AG04450 (cell line): Measurements from ENCODE around the gene ADIPOQ. TPM values are rescaled to one million over a fixed set of nuclear protein-coding genes. Genes with fewer than 3 reads are reported as not detected.
"Not testable (repeated sequence)": the region's sequence is repeated elsewhere in the genome, so short reads cannot be mapped to it uniquely, and the experiment has no call there.

ENCODE experiments used
- CTCF ChIA-PET: fragments of 300-600, 350-600 bp; formaldehyde crosslinking; extraction: SDS; loops from one replicate; lab custom pipeline; 2022; ENCODE audit warnings: antibody characterized with exemption, inconsistent platforms; lab: Charles Lee
- POLR2A ChIA-PET: fragments of 350-600 bp; formaldehyde crosslinking; extraction: SDS; loops from one replicate; lab custom pipeline; 2021; ENCODE audit warnings: antibody characterized with exemption, inconsistent platforms; lab: Yijun Ruan, JAX
- DNase-seq: peaks from one replicate; pipeline ENCODE4 v3.0.0-alpha.2; 2011; ENCODE audit warnings: low read depth, low spot score
- H3K27ac ChIP-seq: one replicate; pipeline ENCODE4 v1.5.1; 2012; ENCODE audit warnings: low read depth, low read length, control low read depth
- H3K27me3 ChIP-seq: one replicate; pipeline ENCODE4 v1.6.0; 2012; ENCODE audit warnings: low read length; ENCODE audit not compliant: control insufficient read depth, insufficient read depth
- H3K4me3 ChIP-seq: 2 replicates; pipeline ENCODE4 v1.5.1; 2011; ENCODE audit warnings: mild to moderate bottlenecking, low read depth, low read length, control low read depth
- H3K9me3 ChIP-seq: 2 replicates; pipeline ENCODE4 v1.5.1; 2012; ENCODE audit warnings: low read length; ENCODE audit not compliant: control insufficient read depth, insufficient read depth
- polyA plus RNA-seq: library from polyadenylated mRNA; depleted of rRNA; stranded (reverse); fragments of >200 nt; gene quantifications from 2 replicates; pipeline ENCODE4 v1.2.3, GENCODE V29; 2011
- TF ChIP-seq, protein P1 (sequence below): IDR thresholded peaks from 2 replicates; pipeline ENCODE4 v1.5.1; 2011; ENCODE audit warnings: low read depth, low read length, control low read depth, inconsistent platforms

The ADIPOQ gene
- polyA plus RNA-seq, 1 experiment = not detected

DNA sequence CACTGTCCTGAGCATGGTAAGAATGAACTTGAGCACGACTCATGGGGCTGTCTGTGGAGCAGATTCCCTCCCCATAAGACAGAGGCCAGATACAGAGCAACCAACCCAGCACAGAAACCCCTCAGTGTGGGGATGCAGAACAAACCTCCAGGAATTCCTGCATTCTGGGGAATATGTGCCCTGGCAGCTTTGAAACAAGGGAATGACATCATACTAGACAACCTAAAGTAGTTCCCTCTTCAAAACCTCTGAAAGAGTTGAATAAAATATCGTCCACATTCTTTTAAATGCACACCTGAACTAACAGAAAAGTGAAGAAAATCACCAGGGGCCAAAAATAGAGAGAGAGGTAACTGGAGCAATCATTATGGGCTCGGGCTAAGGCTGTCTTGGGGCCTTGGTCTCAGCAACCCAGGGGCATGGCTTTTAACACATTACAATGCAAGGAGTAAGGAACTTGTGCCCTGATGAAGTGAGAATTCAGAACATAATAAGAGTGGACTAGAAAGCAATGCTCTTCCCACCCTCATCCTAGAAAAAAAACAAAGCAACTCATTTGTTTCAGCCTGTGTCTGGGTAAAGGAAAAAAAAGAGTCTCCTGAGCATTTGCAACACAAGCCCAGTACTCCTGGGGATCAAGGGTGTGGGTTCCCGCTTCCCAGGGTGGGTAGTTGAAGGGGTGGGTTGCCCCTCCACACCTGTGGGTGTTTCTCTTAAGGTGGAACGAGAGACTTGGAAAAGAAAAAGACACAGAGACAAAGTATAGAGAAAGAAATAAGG lies 43.9 kb downstream of the ADIPOQ start:
- CTCF ChIA-PET = no interaction called here
- TF ChIP-seq, protein P1, sequence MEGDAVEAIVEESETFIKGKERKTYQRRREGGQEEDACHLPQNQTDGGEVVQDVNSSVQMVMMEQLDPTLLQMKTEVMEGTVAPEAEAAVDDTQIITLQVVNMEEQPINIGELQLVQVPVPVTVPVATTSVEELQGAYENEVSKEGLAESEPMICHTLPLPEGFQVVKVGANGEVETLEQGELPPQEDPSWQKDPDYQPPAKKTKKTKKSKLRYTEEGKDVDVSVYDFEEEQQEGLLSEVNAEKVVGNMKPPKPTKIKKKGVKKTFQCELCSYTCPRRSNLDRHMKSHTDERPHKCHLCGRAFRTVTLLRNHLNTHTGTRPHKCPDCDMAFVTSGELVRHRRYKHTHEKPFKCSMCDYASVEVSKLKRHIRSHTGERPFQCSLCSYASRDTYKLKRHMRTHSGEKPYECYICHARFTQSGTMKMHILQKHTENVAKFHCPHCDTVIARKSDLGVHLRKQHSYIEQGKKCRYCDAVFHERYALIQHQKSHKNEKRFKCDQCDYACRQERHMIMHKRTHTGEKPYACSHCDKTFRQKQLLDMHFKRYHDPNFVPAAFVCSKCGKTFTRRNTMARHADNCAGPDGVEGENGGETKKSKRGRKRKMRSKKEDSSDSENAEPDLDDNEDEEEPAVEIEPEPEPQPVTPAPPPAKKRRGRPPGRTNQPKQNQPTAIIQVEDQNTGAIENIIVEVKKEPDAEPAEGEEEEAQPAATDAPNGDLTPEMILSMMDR = no peak

DNA sequence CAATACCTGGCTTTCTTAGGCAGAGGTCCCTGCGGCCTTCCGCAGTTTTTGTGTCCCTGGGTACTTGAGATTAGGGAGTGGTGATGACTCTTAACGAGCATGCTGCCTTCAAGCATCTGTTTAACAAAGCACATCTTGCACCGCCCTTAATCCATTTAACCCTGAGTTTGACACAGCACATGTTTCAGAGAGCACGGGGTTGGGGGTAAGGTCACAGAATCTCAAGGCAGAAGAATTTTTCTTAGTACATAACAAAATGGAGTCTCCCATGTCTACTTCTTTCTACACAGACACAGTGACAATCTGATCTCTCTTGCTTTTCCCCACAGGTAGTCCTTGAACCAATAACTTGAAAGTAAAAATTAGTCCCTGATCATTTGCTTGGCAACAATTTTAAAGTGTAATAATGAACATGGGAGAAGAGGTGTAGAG lies 45.0 kb downstream of the ADIPOQ start:
- DNase-seq, H3K4me3 ChIP-seq, H3K9me3 ChIP-seq, POLR2A ChIA-PET, H3K27ac ChIP-seq, H3K27me3 ChIP-seq, CTCF ChIA-PET: not testable (repeated sequence)

More for the DNA sequence above, 43.9 kb downstream of the ADIPOQ start:
- no peak overlapping the region for H3K4me3 ChIP-seq
- H3K9me3 ChIP-seq = no peaks in the 10 kb centered on the region
- H3K27ac ChIP-seq = no peak overlapping the region
- POLR2A ChIA-PET = no interaction called here
- H3K27me3 ChIP-seq = peaks cover 5% of the 10 kb centered on the region
- DNase-seq = no peak

DNA sequence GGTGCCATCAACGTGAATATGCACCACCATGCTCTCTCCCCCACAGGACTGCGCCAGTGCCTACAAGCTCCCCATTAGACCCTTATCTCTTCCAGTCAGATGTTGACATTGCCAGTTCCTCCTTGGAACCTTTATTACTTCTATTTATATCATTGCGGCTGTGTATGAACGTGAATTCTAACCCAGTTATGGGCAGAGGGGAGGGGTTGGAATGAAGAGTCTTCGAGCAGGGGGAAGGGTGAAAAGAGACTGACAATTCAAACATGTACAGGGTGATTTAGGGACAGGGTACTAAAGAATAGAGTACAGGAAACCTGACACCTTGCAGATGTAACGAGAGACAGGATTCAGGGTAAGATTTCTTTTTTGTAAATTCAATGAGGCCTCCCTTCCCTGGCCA lies 46.1 kb downstream of the ADIPOQ start:
- TF ChIP-seq, protein P1 = no peak
- H3K4me3 ChIP-seq = no peak overlapping the region
- peaks cover 5% of the 10 kb centered on the region for H3K27me3 ChIP-seq
- CTCF ChIA-PET = interaction anchor here (0.8 kb wide), 1 partner anchor 276 kb away, joined by 3 read pairs; no protein-coding TSS in a partner anchor
- no peaks in the 10 kb centered on the region for H3K9me3 ChIP-seq
- DNase-seq = no peak
- POLR2A ChIA-PET = no interaction called here
- no peak overlapping the region for H3K27ac ChIP-seq

DNA sequence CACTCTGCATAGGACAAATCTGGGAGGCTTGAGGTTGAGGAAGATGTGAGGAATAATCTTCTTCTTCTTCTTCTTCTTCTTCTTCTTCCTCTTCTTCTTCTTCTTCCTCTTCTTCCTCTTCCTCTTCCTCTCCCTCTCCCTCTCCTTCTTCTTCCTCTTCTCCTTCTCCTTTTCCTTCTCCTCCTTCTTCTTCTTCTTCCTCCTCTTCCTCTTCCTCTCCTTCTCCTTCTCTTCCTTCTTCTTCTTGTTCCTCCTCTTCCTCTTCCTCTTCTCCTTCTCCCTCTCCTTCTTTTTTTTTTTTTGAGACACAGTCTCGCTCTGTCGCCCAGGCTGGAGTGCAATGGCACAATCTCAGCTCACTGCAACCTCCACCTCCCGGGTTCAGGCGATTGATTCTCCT lies 47.2 kb downstream of the ADIPOQ start:
- H3K4me3 ChIP-seq, H3K9me3 ChIP-seq, DNase-seq, H3K27me3 ChIP-seq, H3K27ac ChIP-seq, POLR2A ChIA-PET, CTCF ChIA-PET: not testable (repeated sequence)

DNA sequence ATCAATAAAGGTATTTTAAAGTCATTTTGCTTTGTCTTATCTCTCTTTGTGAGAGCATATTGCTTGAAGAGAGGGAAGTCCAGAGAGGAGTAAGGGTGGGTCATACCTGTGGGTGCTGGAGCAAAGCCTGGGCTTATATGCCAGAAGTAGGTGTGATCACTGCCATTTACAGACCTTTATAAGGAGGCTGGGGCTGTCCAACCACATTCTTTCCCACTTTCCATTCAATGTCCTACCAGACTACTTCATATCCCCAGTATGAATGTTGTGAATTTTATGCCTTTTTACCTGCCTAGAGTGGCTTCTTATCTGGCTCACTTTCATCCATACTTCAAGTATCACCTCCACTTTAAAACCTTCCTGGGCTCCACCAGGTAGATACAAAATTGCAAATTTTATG lies 48.4 kb downstream of the ADIPOQ start:
- Histone ChIP-seq H3K9me3 (no peaks in the 10 kb centered on the region), H3K27me3 (peaks cover 5% of the 10 kb centered on the region), H3K27ac (no peak overlapping the region), H3K4me3 (no peak overlapping the region)
- ChIA-PET POLR2A (no interaction called here), CTCF (no interaction called here)
- TF ChIP-seq, protein P1 = no peak
- DNase-seq = no peak

DNA sequence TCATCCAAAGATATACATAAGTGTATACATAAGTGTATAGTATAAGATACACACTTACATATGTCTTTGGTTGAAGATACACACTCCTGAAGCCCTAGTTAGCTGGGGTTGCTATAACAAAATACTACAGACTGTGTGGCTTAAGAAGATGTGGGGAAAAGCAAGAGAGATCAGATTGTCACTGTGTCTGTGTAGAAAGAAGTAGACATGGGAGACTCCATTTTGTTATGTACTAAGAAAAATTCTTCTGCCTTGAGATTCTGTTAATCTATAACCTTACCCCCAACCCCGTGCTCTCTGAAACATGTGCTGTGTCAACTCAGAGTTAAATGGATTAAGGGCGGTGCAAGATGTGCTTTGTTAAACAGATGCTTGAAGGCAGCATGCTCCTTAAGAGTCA lies 50.6 kb downstream of the ADIPOQ start:
- CTCF ChIA-PET = interaction anchor here (0.5 kb wide), 1 partner anchor 272 kb away, joined by 3 read pairs; no protein-coding TSS in a partner anchor
- H3K27me3 ChIP-seq, DNase-seq, H3K4me3 ChIP-seq, H3K9me3 ChIP-seq, POLR2A ChIA-PET, H3K27ac ChIP-seq: not testable (repeated sequence)
